ENCODE data around the gene TEX51.

DNA sequence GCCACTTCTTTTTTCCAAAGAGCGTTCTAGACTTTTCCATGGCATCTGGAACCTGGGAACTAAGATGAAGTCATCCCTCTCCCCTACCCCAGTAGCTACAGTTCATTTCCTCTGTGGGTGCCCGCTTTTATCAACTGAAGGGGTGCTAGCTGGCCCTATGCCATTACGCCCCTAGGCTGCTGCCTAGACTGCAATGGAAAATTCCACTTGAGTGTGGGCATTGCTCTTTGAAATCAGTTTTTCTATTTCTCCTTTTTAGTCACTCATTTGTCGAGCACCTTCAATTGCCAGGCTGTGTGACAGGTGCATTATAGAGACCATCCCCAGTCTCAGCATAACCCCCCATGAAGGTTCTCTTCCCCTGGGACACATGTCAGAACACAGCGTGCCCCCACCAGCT, 7.3 kb downstream of the TEX51 start:
- TF ChIP-seq, protein P1, sequence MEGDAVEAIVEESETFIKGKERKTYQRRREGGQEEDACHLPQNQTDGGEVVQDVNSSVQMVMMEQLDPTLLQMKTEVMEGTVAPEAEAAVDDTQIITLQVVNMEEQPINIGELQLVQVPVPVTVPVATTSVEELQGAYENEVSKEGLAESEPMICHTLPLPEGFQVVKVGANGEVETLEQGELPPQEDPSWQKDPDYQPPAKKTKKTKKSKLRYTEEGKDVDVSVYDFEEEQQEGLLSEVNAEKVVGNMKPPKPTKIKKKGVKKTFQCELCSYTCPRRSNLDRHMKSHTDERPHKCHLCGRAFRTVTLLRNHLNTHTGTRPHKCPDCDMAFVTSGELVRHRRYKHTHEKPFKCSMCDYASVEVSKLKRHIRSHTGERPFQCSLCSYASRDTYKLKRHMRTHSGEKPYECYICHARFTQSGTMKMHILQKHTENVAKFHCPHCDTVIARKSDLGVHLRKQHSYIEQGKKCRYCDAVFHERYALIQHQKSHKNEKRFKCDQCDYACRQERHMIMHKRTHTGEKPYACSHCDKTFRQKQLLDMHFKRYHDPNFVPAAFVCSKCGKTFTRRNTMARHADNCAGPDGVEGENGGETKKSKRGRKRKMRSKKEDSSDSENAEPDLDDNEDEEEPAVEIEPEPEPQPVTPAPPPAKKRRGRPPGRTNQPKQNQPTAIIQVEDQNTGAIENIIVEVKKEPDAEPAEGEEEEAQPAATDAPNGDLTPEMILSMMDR (IDR thresholded peaks at IDR 0.05) = no peak
- TF ChIP-seq POLR2A (IDR thresholded peaks at IDR 0.05) = no peak
